ENCODE measurements around the gene ATP1A1.

The ATP1A1 gene

DNA sequence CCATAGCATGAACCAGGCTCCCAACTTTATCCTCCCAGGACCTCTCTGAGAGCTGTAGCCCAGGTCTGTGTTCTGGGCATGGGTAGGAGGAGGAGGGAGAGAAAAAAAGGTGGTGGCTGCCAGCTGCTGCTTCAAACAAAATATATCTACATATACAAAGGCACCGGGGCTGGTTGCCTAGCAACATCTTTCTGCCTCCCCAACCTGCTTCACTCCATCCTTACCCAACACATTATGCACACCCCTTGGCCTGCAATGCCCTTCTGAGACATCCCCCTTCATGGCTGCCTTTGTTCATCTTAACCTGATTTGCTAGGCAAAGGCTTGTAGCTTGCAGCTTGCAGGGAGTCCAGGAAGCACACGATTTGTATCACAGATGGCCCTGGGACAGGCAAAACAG is 27.2 kb upstream of the ATP1A1 start:
- peak; percentile 61 for DNase-seq

DNA sequence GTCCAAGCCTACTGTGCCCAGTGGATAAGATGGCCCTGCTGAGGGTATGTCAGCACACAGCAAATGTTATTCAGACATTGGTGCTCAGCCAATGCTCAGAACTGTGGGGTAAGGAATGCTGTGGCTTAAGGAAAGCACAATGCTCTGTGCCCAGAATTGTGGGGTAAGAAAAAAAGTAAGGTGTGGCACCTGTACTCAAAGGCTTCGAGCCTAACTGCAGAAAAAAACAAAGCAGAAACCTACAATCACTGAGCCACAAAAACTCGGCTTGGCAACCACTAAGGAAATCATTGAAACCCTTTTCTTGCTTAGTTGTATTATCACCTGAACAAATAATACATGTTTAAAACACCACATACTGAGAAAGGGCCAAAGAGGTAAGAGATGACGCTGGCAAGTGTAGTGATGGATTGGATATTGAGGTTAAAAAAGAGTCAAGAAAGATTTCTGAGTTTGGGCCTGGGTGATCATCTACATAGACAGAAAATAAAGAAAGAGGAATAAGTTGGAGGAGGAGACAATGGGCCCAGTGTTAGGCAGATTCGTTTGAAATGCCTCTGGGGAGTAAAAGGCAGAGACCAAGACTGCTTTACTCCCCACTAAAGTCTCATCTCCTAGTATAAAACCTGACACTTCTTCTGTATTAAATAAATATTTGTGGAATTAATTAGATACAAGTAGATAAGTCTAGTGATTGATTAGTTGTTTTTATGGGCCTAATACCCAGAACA is 25.9 kb upstream of the ATP1A1 start:
- no peak for DNase-seq

DNA sequence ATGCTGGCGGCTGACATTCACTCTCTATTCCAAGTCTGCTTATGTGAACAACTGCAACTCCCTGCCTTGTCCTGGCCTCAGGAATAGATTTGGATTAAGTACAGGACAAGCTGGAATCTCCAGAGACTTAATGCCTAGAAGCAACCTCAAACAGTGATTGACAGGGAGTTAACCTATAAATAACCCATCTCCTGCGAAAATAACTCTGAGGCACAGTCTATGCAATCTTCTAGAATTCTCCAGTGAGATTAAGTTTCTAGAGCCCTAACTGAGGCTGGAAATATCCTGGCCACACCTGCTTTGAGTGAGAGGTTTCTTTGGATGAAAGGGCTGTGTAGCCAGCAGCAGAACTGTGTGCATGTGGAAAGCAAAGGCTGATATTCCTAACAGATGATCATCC is 25.3 kb upstream of the ATP1A1 start:
- no peak for DNase-seq

DNA sequence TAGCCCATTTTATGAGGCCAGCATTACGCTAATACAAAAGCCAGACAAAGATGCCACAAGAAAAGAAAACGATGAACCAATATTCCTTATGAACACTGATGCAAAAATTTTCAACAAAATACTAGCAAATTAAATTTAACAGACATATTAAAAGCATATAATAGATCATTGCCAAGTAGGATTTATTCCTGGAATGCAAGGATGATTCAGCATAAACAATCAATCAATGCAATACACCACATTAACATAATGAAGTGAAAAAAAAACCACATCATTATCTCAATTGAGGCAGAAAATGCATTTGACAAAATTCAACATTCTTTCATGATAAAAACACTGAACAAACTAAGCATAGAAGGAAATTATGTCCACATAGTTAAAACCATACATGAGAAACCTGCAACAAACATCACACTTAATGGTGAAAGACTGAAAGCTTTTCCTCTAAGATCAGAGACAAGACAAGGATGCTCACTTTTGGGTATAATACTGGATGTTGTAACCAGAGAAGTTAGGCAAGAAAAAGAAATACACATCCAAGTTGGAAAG is 22.9 kb upstream of the ATP1A1 start:
- DNase-seq: no peak

DNA sequence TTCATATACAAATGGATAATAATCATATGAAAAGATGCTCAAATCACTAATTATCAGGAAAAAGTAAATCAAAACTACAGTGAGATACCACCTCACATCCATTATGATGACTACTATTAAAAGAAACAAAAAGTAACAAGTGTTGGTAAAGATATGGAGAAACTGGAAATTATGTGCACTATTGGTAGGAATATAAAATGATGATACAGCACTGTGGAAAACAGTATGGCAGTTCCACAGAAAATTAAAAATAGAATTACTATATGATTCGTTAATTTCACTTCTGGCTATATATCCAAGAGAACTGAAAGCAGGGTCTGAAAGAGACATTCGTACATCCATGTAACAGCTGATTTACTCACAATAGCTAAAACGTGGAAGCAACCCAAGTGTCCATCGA is 21.1 kb upstream of the ATP1A1 start:
- DNase-seq: no peak

DNA sequence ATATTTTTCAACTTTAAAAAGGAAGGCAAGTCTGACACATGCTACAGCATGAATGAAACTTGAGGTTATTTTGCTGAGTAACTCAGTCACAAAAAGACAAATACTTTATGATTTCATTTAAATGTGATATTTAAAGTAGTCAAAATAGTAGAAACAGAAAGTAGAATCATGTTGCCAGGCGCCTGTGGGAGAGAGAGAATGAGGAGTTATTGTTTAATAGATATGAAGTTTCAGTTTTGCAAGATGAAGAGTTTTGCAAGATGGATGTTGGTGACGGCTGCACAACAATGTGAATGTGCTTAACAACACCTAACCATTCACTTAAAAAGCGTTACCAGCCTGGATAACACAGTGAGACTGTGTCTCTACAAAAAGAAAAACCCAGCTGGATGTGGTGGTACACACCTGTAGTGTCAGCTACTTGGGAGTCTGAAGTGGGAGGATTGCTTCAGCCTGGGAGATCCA is 20.7 kb upstream of the ATP1A1 start:
- no peak for DNase-seq

DNA sequence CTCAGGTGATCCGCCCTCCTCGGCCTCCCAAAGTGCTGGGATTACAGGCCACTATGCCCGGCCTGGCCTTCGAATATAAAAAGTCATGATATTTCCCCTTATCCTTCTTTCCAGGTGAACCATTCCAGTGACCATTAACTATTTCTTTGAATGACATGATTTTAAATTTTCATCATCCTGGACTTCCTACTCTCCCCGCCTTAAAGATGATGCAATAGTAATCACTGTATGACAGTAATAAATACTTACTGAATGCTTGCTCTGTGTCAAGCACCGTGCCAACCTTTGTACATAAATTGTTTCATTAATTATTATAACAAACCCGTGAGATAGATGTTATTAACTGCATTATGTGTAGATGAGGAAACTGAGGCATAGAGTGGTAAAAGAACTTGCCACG is 19.9 kb upstream of the ATP1A1 start:
- no peak for DNase-seq

DNA sequence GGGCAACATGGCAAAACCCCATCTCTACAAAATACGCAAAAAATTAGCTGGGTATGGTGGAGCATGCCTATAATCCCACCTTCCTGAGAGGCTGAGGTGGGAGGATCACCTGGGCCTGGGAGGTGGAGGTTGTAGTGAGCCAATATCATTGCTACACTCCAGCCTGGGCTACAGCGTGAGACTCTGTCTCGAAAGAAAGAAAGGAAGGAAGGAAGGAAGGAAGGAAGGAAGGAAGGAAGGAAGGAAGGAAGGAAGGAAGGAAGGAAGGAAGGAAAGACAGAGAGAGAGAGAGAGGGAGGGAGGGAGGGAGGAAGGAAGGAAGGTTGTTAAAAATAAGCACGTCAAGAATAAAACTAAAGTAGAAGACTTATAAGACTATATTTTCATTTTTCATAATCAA is 17.0 kb upstream of the ATP1A1 start:
- DNase-seq: no peak

DNA sequence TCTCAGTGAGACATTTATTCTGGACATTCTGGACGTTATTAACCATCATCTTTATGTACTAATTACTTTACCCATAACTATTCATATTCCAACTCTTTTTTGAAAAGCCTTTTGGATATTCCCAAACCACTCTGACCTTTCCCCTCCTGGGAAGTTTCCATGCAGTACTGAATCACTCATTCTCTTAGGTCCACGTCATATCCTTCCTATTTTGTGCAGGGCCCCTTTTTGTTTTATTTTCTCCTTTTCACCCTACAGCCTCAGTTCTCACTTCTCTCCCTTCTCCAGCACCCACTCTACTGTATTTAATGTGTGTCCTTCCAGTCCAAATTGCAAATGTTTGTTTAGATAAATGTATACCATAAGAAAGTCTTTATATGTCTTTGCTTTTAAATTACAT is 16.4 kb upstream of the ATP1A1 start:
- DNase-seq: no peak

DNA sequence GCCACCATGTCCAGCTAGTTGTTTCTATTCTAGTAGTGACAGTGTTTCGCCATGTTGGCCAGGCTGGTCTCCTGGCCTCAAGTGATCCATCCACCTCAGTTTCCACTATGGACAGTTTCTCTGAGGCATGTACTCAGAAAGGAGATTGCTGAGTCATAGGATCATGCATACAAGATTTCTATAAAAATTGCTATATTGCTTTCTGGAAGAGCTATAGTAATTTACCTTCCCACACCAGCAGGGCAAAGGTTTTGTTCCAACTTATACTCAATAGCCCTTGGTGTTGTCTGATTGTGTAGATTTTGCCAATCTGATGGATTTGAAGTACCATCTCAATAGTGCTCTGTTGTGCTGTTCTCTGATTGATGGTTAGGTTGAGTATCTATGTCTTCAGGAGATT is 15.6 kb upstream of the ATP1A1 start:
- no peak for DNase-seq

DNA sequence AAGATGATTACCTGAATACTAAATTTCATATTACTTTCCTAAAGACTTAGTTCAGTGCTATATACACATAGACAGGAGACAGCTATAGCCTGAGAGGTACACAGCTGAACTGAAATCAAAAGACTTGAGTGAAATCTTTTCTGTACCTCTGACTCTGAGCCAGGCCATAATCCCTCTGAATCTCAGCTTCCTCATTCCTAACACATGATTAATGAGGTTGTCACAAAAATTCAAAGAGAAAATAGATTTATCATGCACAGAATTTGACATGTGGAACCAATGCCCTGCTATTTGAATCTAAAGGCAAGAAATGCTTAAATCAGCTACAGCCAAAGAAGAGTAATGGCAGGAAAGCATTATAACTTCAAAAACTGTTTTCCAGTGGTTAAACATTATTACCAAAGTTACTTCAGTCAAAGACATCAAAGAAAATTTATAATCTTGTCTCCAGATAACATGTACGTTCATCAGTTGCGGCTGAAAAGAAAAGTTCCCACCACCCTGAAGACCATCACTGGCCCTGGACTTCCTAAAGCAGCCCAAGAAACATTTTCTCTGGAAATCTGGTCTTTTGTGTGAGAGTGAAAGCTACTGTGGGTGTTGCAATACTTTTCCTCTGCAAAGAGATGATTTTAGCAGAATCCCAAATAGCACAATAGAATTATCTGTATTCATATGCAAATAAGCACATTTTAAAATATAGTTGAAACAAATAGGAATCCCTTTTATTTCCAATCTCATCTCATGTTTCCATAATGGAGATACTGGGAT is 13.8 kb upstream of the ATP1A1 start:
- DNase-seq: no peak

DNA sequence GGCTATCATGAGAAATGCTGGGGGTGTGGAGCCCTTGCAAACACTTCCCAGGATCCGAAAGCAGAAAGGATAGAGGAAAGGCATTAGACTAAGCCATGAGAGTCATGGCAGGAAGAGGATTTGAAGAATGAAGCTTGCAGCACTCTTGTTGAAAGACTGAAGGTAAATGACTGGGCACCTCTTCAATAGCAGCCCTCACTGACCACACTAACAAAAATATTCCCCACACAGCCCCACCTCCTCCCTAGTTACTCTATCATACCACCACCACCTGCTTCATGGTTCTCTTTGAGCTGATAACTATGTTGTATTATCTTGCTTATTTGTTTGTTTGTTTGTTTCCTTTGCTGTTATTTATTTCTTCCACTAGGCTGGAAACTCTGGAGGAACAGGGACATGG is 13.2 kb upstream of the ATP1A1 start:
- no peak for DNase-seq

DNA sequence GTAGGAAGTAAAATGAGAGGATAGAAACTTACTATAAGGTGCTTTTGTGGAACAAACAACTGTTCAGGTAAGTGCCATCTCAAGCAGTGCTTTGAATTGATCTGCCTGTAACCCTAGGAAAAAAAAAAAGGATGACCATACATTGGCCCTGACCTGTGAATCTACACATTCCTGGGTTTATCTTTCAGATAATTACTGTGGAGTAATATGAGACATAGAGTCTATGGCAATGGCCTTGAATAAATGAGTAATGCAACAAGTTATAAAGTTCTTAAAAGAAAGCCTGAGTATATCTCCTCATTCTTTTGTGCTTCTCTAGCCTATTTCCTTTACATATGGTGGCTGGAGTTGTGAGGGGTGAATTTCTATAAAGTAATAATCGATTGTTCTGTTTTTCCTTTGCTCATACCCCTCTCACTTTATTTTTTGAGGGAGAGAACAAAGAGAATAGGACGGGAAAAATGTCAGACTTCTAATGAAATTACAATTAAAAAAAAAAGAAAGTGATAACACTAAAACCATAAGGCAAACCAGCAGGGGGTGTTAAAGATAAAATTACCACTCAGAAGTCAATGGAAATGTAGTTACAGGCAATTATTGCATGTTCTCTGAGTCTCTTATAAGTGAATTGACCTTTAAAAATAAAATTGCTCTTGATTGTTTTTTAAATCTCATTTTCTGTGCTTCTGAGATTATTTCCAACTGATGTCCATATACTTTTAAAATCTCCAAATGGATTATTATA is 12.4 kb upstream of the ATP1A1 start:
- DNase-seq: no peak

DNA sequence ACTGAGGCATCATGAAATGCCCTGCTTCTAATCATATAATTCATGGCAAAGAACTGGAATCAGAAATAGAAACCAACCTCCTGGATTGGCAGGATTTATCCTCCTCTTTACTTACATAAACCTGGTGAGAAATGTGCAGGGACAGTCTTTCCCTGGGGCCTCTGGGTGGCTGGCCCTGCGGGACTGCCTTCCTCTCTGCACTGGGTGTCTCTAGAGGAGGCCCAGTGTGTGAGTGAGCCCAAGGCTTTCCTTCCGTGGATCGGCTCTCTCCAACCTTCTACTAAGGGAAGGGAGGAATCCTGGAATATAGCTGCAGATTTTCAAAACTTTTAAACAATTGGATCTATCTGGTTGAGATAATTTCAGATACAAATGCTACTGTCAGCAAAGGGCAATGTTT is 11.4 kb upstream of the ATP1A1 start:
- DNase-seq: no peak

DNA sequence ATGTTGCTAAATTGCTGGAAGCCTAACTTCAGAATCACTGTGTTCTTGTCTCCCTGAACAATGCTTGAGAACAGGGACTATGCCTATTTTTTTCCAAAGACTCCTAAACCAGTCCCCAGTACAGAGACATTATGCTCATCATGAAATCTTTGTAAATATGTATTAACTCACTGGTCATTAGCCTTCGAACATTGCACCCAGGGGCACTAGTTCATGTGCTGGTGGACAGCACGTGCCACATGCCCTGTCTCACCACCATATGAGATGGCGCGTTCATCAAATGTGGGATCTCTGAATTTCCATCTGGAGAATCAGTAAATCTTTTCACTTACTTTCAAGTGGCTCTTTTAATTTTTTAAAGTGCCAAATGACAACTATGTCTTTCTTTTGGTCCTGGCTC is 11.0 kb upstream of the ATP1A1 start:
- DNase-seq: no peak

DNA sequence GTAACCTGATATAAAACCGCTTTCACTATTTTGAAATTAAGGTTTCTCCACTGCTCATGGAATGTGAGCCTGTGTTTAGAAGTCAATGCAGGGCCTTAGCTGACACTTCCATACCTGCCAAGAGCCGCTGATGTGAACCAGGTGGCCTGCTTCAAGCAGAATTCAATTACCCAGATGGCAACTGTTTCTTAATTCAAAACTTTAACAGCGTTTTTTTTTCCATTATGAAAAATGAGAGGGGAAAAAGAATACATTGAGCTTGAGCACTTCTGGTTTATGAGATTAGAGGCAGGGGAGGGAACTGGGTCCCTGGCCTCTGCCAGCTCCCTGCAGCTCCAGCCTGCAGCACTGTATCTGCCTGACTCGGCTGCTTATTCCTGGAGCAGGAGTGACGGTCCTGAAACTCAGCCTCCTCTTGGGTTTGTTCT is 7.7 kb upstream of the ATP1A1 start:
- no peak for DNase-seq

DNA sequence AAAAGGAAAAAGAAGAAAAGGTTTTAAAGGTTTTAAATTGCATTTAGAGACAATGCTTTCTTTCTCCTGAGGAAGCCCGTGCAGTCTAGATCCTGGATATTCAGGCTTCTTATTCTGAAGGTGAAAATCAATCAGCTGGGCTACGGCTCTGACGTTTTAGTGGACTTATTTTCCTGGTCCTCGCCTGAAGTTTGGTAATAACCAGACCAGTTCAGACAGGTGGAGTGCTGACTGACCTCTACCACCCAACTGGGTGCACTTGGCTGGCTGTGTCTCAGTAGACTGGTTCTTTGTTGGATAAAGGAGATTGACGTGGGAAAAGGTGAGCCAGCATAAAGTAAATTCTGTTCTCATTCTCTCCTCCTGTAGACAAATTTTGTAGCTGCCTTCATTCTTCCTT is 7.2 kb upstream of the ATP1A1 start:
- DNase-seq: no peak

DNA sequence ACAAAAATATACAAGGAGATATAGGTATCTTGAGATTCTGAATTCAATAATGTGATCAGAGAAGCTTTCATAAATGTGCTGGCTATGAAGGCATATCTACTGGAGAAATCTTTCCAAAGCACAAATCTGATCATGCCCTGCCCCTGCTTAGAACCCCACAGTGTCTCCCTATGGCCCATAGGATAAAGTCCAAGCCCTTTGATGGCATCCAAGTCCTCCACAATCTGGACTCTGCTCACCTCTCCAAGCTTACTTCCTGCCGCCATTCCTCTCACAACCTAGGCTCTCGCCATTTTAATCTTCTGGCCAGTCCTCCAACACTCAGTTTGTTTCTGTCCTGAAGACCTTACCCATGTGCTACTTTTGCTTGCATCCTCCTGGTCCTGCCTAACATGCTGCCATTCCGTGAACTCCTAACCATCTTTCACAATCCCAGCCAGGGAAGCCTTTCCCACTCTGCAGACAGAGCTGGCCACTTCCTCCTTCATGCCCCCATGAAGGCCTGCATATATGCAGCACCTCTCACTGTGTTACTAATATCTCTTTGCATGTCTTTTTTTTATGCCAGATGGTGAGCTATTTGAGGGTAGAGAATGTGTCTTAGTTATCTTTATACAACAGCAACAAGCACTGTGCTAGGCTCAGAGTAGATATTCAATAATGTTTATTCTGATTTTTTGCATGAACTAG is 5.6 kb upstream of the ATP1A1 start:
- DNase-seq: no peak

DNA sequence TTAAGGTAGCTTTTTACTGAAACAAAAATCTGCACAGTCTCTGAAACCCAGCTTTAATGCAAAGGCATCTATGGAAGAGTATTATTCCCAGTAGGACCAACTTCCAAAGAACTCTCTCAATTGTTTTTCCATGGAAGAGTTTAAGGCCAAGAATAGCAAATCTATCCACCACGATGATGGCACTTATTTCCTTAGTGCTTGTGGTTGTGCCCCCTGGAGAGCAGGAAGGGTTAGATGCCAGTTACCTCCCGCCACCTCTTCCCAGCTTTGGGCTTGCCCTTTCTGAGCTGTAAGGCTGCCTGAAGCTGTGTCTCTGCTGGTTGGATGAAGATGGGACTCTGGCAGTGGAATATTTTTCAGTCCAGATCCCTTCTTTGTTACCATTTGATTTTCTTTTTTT is 4.8 kb upstream of the ATP1A1 start:
- no peak for DNase-seq

DNA sequence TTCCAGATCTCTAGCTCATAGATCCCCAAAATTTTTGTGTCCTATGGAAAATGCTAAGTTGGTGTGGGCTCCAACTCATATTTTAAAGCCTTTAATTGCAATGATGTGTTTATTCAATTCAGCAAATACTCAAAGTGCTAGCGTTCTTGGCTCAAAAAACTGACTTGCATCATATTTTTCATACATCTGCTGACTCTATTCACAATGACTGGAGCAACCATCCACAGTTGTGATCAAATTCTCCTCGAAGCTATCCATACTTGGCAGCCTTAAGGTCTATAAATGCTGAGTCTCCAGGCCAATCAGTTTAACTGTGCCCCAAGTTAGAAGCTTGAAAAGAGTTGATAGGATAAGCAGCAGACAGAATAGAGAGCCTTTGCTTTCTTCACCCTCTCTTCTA is 2.9 kb upstream of the ATP1A1 start:
- DNase-seq: no peak

DNA sequence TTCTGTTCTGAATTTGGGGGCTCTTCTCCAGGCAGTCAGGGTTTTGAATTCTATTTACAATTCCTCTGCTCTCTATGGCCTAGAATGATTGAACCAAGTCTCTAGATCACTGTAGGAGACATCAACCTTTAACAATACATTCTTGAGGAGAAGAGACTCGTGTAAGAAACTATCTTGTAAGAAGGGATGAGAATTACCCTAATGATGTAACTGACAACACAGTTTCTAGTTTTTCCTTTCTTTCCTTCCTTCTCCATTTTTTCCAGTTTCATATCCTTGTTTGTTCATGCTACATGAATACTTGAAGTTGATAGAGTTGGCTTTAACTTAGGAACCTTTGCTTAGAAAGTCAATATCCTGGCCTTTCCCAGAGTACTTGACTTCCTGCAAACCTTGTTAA is 1.3 kb upstream of the ATP1A1 start:
- no peak for DNase-seq

DNA sequence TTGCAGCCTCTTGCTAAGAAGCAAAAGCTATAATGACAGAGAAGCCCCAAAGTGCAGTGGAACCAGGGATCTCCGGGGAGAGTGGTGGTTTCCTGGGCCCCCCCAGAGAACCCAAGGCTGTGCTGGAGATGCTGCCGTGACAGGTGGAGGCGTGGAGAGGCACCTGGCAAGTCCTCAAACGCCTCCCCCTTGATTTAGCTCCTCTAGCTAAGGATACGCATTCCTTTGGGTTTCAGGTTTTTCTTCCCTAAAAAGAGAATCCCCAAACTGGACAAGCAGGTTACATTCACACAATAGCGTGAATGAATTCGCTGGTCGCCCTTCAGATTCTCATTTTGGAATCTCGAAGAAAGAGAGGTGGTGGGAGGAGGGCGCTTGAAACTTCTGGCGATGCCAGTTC is 853 bp upstream of the ATP1A1 start:
- DNase-seq: no peak

All from NCI-H1417 treated with DMSO at 0.1 percent for 48 hours (cell line).